GM19099 (cell line): ENCODE measurements around the gene PKHD1.

Source experiments
- POLR2A ChIP-seq: IDR thresholded peaks from 3 replicates; pipeline ENCODE4 v1.6.1; 2011; ENCODE audit warnings: low read depth; ENCODE audit not compliant: insufficient read length; ENCODE audit errors: extremely low read depth

PKHD1 gene

GRCh38 chr6:51655517-51655916 is 431.9 kb downstream of the PKHD1 start:
- TF ChIP-seq POLR2A: no peak

DNA sequence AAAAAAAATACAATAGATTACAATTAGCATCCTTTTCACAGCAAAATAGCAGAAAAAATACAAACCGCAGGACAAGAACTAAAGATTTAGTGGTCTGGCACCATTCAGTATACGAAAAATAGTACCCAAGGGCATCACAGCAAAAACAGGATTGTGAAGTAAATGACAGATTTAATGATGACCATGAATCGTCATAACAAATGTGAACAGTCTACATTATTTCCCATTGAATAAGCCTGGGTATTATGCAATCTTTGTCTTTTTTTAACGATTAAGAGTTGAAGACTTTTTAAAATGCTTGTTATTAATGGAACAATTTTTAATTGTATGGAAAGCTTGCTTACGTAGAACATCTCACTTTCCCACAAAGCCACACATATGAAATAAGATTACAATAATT is 432.8 kb downstream of the PKHD1 start:
- no peak for TF ChIP-seq POLR2A

DNA sequence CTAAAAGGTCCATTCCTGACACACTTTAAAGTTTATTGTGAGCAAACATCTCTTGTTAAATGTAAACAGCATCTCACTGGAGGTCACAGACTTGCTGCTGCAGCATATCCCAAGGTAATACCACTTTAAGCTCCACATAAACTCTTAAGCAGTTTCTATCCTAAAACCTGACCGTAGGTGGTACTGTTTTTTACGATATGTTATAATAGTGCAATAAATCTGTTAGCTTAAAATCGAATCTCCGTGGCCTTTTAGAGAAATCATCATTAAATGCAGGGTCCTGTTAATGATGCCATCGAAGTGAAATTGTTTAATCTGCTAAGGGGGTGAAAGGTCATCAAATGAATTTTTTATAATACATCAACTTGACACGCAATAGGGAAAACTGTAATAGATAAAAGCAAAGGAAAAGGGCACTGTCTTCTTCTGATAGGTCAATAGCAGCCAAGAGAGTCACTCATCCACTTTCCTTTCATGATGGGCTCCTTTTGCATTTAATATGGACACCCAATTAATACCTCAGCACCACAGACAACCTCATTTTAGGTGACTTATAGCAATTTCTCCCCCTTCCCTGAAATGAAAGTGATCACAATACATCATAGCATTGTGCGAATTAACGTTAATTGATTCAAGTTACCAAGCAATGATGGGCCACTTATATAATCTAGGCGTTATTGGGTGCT is 436.1 kb downstream of the PKHD1 start:
- TF ChIP-seq POLR2A: no peak

- no peak for TF ChIP-seq POLR2A
Observed at GRCh38 chr6:51648774-51649173, 438.6 kb downstream of the PKHD1 start.

GRCh38 chr6:51648236-51648635 is 439.2 kb downstream of the PKHD1 start:
- TF ChIP-seq POLR2A: no peak

GRCh38 chr6:51644426-51644825 is 443.0 kb downstream of the PKHD1 start:
- no peak for TF ChIP-seq POLR2A

- no peak for TF ChIP-seq POLR2A
Observed at GRCh38 chr6:51640021-51640420, 447.4 kb downstream of the PKHD1 start.

- TF ChIP-seq POLR2A: no peak
Observed at GRCh38 chr6:51633424-51633823, 454.0 kb downstream of the PKHD1 start.

DNA sequence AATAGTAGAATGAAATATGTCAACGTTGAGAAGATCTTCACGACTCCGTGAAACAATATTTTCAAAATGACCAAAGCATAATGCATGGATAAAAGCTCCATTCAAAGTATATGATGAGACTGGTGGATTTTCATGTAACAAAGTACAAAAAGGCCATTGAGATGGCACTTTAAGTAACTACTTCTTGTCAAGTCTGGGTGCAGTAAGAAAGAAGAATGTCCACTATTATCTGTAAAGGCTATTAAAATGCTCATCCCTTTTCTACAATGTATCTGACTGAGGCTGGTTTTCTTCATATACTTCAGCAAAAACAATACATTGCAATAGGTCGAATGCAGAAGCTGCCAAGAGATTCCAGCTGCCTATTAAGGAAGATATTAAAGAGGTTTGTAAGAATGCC is 457.4 kb downstream of the PKHD1 start:
- no peak for TF ChIP-seq POLR2A

- no peak for TF ChIP-seq POLR2A
Observed at GRCh38 chr6:51626391-51626790, 461.0 kb downstream of the PKHD1 start.

- no peak for TF ChIP-seq POLR2A
Observed at GRCh38 chr6:51625566-51625965, 461.8 kb downstream of the PKHD1 start.

GRCh38 chr6:51620971-51621370 is 466.4 kb downstream of the PKHD1 start:
- no peak for TF ChIP-seq POLR2A

GRCh38 chr6:51619042-51619799 is 468.2 kb downstream of the PKHD1 start:
- no peak for TF ChIP-seq POLR2A

DNA sequence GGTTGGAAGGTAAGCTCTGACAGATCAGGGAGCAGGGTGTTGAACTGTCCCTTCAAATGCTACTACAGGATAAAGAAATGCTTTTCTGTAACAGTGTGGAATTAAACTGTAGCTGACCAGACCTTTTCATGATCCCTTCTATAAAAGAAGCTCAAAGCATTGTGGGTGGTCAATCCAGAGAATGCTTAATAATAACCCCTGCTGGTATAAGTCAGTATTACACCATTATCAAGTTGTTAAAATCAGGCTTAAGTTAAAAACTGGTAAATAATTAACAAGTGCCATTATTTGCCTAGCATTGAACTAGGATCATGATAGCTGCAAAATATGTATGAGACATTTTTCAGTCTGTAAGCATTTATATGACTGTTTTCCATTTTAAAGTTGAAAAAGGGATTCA is 468.9 kb downstream of the PKHD1 start:
- TF ChIP-seq POLR2A: no peak

GRCh38 chr6:51617751-51618150 is 469.7 kb downstream of the PKHD1 start:
- TF ChIP-seq POLR2A: no peak

- no peak for TF ChIP-seq POLR2A
Observed at GRCh38 chr6:51616243-51616642, 471.2 kb downstream of the PKHD1 start.
